Measurements from ENCODE around the gene ANKS1B.

DNA sequence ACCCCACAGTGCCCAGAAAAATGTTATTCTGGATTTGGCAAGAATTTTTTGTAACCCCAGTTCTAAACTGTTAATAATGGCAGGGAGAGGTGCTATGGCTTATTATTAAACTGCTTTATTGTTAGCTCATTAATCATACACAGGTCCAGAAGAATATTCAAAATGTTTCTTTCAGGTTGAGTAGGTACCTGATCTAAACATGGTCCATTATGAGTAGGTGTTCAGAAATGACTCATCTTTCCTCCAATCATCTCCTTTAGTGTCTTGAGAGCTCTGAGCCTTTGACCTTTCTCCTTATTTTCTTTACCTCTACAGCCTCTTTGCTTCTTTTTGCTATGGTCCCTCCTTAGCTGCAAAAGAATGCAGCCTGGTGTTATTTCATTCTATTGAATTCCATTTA is 548.2 kb downstream of the ANKS1B start:
- TF ChIP-seq CTCF (conservative IDR thresholded peaks at IDR 0.05; ENCODE audit: low read length), result no peak
- no peak for TF ChIP-seq EZH2phosphoT487 (IDR thresholded peaks at IDR 0.05; ENCODE audit: borderline replicate concordance)
